HepG2 (cell line): ENCODE measurements around the gene SMIM41. TPM values are rescaled to one million over a fixed set of nuclear protein-coding genes. Genes with fewer than 3 reads are reported as not detected.

Experiments
- ATAC-seq: fragments of 200-7000 bp; cut with Tn5 transposase; 3 replicates; pipeline ENCODE4 v1.9.1; 2020; ENCODE audit warnings: mild to moderate bottlenecking, moderate library complexity
- BruUV-seq: library from RNA; stranded (reverse); fragments of 400-500 nt; replicated peaks from 2 replicates; lab custom pipeline; 2021; lab: Mats Ljungman, UMichigan
- CTCF ChIA-PET: fragments of 300-600 bp; formaldehyde crosslinking; extraction: SDS; loops from one replicate; lab custom pipeline; 2021; ENCODE audit warnings: low total read pairs, inconsistent platforms, low intra/inter-chr PET ratio; lab: Yijun Ruan, JAX
- POLR2A ChIA-PET: fragments of 350-600 bp; sonication (Branson Sonifier 250); formaldehyde crosslinking; loops from one replicate; lab custom pipeline; 2020; ENCODE audit warnings: antibody characterized with exemption, inconsistent platforms; lab: Yijun Ruan, JAX
- DNase-seq: peaks from one replicate; pipeline ENCODE4 v3.0.0-alpha.2; 2015; ENCODE audit warnings: low spot score
- FAIRE-seq: peaks from 3 replicates; lab custom pipeline; 2011; peaks lifted over from hg19 to GRCh38; lab: Jason Lieb, UNC
- H2AFZ ChIP-seq: one replicate; pipeline ENCODE4 v1.6.1; 2011; ENCODE audit warnings: low read length, inconsistent platforms
- H3K27ac ChIP-seq: fragments of 300-600 bp; 3 replicates; pipeline ENCODE4 v1.8.0; 2011; ENCODE audit warnings: mixed run types, mild to moderate bottlenecking, mixed read lengths, low read length, inconsistent platforms; ENCODE audit not compliant: insufficient read depth; ENCODE audit errors: extremely low read length
- H3K27me3 ChIP-seq, 2 experiments: fragments of 200-600 bp in 1 of 2; 2 replicates in 1 of 2; 3 replicates in 1 of 2; pipeline versions ENCODE4 v1.6.0 to v1.8.0; 2011; ENCODE audit warnings: low read length in 2 of 2, mild to moderate bottlenecking in 2 of 2, moderate library complexity in 2 of 2, inconsistent platforms in 1 of 2; ENCODE audit not compliant: insufficient read depth in 2 of 2, control insufficient read depth in 1 of 2
- H3K36me3 ChIP-seq, 2 experiments: fragments of 200-600 bp in 1 of 2; replicated peaks in 1 of 2; 2 replicates in 1 of 2; 3 replicates in 1 of 2; pipeline versions ENCODE4 v1.5.1 to v1.8.0; 2011; ENCODE audit warnings: low read length in 2 of 2, inconsistent platforms in 1 of 2; ENCODE audit not compliant: insufficient read depth in 2 of 2, control insufficient read depth in 1 of 2
- H3K4me1 ChIP-seq: 2 replicates; pipeline ENCODE4 v1.5.1; 2012; ENCODE audit warnings: low read length, inconsistent platforms; ENCODE audit not compliant: insufficient read depth
- H3K4me2 ChIP-seq: 2 replicates; pipeline ENCODE4 v1.6.0; 2011; ENCODE audit warnings: low read depth, low read length, inconsistent platforms
- H3K4me3 ChIP-seq, 3 experiments: fragments of 200-600 bp in 1 of 3; sonication (generic), shearing (Covaris generic) in 1 of 3; replicated peaks in 1 of 3; 2 replicates each; pipeline ENCODE4 v1.5.1; 2011 to 2016; ENCODE audit warnings: low read length in 3 of 3, inconsistent platforms in 2 of 3, low read depth in 2 of 3, mild to moderate bottlenecking in 2 of 3, control low read depth in 1 of 3, mixed read lengths in 1 of 3; ENCODE audit not compliant: insufficient read depth in 1 of 3
- H3K79me2 ChIP-seq: one replicate; pipeline ENCODE4 v1.6.1; 2011; ENCODE audit warnings: low read length, inconsistent platforms; ENCODE audit not compliant: insufficient read depth
- H3K9ac ChIP-seq: 2 replicates; pipeline ENCODE4 v1.6.0; 2011; ENCODE audit warnings: mild to moderate bottlenecking, low read depth, low read length, inconsistent platforms; ENCODE audit not compliant: insufficient read depth
- H3K9me3 ChIP-seq: 2 replicates; pipeline ENCODE4 v1.5.1; 2012; ENCODE audit warnings: mild to moderate bottlenecking, low read length
- H4K20me1 ChIP-seq: 2 replicates; pipeline ENCODE4 v1.6.0; 2011; ENCODE audit warnings: inconsistent platforms, mild to moderate bottlenecking, low read length, moderate library complexity; ENCODE audit not compliant: insufficient read depth
- DPF2 ChIP-seq: sonication (generic); formaldehyde crosslinking; IDR thresholded peaks from 2 replicates; pipeline ENCODE4 v1.4.0; 2020; ENCODE audit warnings: mild to moderate bottlenecking, low read depth, missing genetic modification reagents, borderline replicate concordance
- FOXA1 ChIP-seq, 2 experiments: fragments of 450-650 bp in 1 of 2; sonication (generic) in 1 of 2; formaldehyde crosslinking in 1 of 2; IDR thresholded peaks; 2 replicates each; pipeline versions ENCODE4 v1.4.0 to v1.6.1; 2016 to 2020; ENCODE audit warnings: missing genetic modification reagents in 1 of 2
- HHEX ChIP-seq: IDR thresholded peaks from 2 replicates; pipeline ENCODE4 v1.6.1; 2016; ENCODE audit warnings: control low read depth
- KDM4B ChIP-seq: sonication (generic); formaldehyde crosslinking; IDR thresholded peaks from 2 replicates; pipeline ENCODE4 v1.4.0; 2020; ENCODE audit warnings: missing genetic modification reagents
- RFXAP ChIP-seq: sonication (generic); formaldehyde crosslinking; IDR thresholded peaks from 2 replicates; pipeline ENCODE4 v1.4.0; 2020; ENCODE audit warnings: missing genetic modification reagents, borderline replicate concordance
- STAG1 ChIP-seq: sonication (generic); formaldehyde crosslinking; IDR thresholded peaks from 2 replicates; pipeline ENCODE4 v1.4.0; 2020; ENCODE audit warnings: missing genetic modification reagents
- ZNF18 ChIP-seq: sonication (generic); formaldehyde crosslinking; IDR thresholded peaks from 2 replicates; pipeline ENCODE4 v1.8.0; 2022; ENCODE audit warnings: mild to moderate bottlenecking, missing genetic modification reagents; ENCODE audit not compliant: insufficient replicate concordance
- ZNF234 ChIP-seq: sonication (generic); formaldehyde crosslinking; conservative IDR thresholded peaks from 2 replicates; pipeline ENCODE4 v1.5.1; 2020; ENCODE audit warnings: mild to moderate bottlenecking, missing genetic modification reagents
- ZNF562 ChIP-seq: sonication (generic); formaldehyde crosslinking; IDR thresholded peaks from 2 replicates; pipeline ENCODE4 v1.8.0; 2022; ENCODE audit warnings: missing genetic modification reagents, borderline replicate concordance
- ZNF644 ChIP-seq: IDR thresholded peaks from 2 replicates; pipeline ENCODE4 v1.6.1; 2016; ENCODE audit warnings: low read depth
- ZNF704 ChIP-seq: sonication (generic); formaldehyde crosslinking; IDR thresholded peaks from 2 replicates; pipeline ENCODE4 v1.8.1; 2023; ENCODE audit warnings: mild to moderate bottlenecking, inconsistent platforms, moderate library complexity, missing genetic modification reagents, borderline replicate concordance
- ZNF709 ChIP-seq: sonication (generic); formaldehyde crosslinking; IDR thresholded peaks from 2 replicates; pipeline ENCODE4 v1.5.0; 2020; ENCODE audit warnings: mild to moderate bottlenecking, missing genetic modification reagents
- WGBS: methylation state at CpG from one replicate; pipeline ENCODE4 v1.1.6; 2017; ENCODE audit warnings: low lambda C conversion rate; 5-methylcytosine and 5-hydroxymethylcytosine counted together
- in situ Hi-C: cut with HindIII; loops from 2 replicates; pipeline ENCODE4 v1.10.0; 2017; ENCODE audit warnings: low pct_unique_long_range_greater_than_20kb; ENCODE audit not compliant: extremely low pct_ligation_motif_present
- intact Hi-C: fragments of 100-400 bp; cut with micrococcal nuclease; formaldehyde crosslinking; loops from one replicate; pipeline ENCODE4 v1.10.0; 2022; ENCODE audit not compliant: unreplicated experiment
- polyA plus RNA-seq, 8 experiments: library from polyadenylated mRNA; depleted of rRNA in 3 of 8; stranded (reverse) in 7 of 8; unstranded in 1 of 8; fragments of >200 nt; fragmentation: Illumina TruSeq in 4 of 8; extraction: Trizol in 4 of 8; gene quantifications; 2 replicates each; pipeline versions ENCODE4 v1.2.1 to v1.2.3, GENCODE V29; 2011 to 2016; ENCODE audit warnings: low read depth in 4 of 8, missing spikeins in 1 of 8, mixed read lengths in 1 of 8; ENCODE audit not compliant: insufficient read depth in 1 of 8
- total RNA-seq, 5 experiments: library from RNA; depleted of rRNA; stranded (reverse); fragments of >200 nt; fragmentation: Illumina TruSeq; extraction: Trizol; gene quantifications; 2 replicates each; pipeline ENCODE4 v1.2.3, GENCODE V29; 2016; ENCODE audit warnings: low read depth in 1 of 5
- TF ChIP-seq, protein P1 (sequence below): sonication (generic); formaldehyde crosslinking; IDR thresholded peaks from 2 replicates; pipeline ENCODE4 v1.4.0; 2020; ENCODE audit warnings: missing genetic modification reagents, low read depth, mild to moderate bottlenecking, borderline replicate concordance

Gene SMIM41
- total and polyA plus RNA-seq, 2 of the 13 experiments (the other 11 are each of a cell fraction or from before 2014, with no cell fraction given): not detected

DNA sequence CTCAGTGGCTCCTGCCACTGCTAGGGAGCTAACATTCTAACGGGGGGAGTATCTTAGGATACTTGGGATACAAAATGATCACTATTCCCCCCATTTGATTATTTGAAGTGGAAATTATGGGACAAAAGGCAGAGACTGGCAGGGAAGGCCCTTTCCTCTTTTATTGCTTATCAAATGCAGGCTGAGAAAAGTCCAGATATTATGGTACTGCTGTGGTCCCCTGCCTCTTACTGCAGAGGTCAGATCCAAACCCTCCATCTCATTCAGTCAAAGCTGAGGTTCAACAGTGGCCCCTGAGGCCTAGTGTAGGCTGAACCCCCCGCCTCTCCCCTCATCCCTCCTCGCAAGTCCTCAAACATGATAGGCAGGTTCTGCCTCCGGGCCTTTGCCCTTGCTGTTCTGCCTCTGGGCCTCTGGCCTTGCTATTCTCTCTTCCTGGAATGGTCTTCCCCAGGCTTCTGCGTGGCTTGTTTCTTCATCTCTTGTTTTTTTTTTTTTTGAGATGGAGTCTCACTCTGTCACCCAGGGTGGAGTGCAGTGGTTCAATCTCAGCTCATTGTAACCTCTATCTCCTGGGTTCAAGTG lies 78.2 kb downstream of the SMIM41 start:
- Histone ChIP-seq H3K36me3 (no peaks in the 10 kb centered on the region), H3K27me3 (peaks cover 0 to 2% of the 10 kb centered on the region in 2 experiments; a peak in 1 of 5 replicates), H3K4me2 (no peak overlapping the region), H3K79me2 (no peaks in the 10 kb centered on the region), H3K27ac (no peak overlapping the region), H3K4me1 (no peaks in the 10 kb centered on the region), H3K9ac (no peak overlapping the region), H4K20me1 (no peaks in the 10 kb centered on the region), H2AFZ (no peak overlapping the region), H3K9me3 (no peaks in the 10 kb centered on the region), H3K4me3 (no peak overlapping the region)
- BruUV-seq: no TSS peak
- DNase-seq (no peak), ATAC-seq (no peak), FAIRE-seq (no peak)
- ChIA-PET POLR2A (no interaction called here), CTCF (interaction anchor here (2.6 to 2.7 kb wide), 3 partner anchors 56 to 722 kb away, joined by 16 to 45 read pairs (median 21); no protein-coding TSS in a partner anchor)
- intact Hi-C loops: loop anchor here (2.0 kb wide), 1 partner anchor 349 kb away; no protein-coding TSS in a partner anchor
- WGBS: 0% methylated on average over 5 of the region's 5 CpGs
- in situ Hi-C loops: no loop called here
- TF ChIP-seq ZNF562 (no peak), STAG1 (no peak), ZNF234 (CRISPR knock-in tag) (no peak), ZNF644 (no peak), ZNF709 (CRISPR knock-in tag) (no peak), KDM4B (CRISPR knock-in tag) (no peak), ZNF704 (CRISPR knock-in tag) (no peak), DPF2 (no peak), HHEX (no peak), FOXA1 (IDR thresholded peaks at IDR 0.05) (no peak), FOXA1 (CRISPR knock-in tag; IDR thresholded peaks at IDR 0.05) (no peak), RFXAP (CRISPR knock-in tag) (no peak), ZNF18 (CRISPR knock-in tag) (no peak)
- TF ChIP-seq, protein P1, sequence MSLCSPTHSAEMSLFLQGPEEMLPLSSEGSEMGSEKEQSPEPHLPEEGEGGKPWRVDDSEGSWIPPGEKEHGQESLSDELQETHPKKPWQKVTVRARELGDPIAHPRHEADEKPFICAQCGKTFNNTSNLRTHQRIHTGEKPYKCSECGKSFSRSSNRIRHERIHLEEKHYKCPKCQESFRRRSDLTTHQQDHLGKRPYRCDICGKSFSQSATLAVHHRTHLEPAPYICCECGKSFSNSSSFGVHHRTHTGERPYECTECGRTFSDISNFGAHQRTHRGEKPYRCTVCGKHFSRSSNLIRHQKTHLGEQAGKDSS (CRISPR knock-in tag): no peak

Other genes with a start within 250 kb of the SMIM41 start
- gene FIGNL2, start 231.0 kb upstream of the SMIM41 start, total RNA-seq (2016; rRNA removed; fragmentation: Illumina TruSeq; extraction: Trizol): 0.76 and 1.00 TPM in 2 replicates
- gene FIGNL2, start 231.0 kb upstream of the SMIM41 start, polyA plus RNA-seq (2011; rRNA removed): 0.82 and 1.2 TPM in 2 replicates
- gene ANKRD33, start 191.6 kb upstream of the SMIM41 start, total RNA-seq (2016; rRNA removed; fragmentation: Illumina TruSeq; extraction: Trizol): not detected in 2 replicates
- gene ANKRD33, start 191.6 kb upstream of the SMIM41 start, polyA plus RNA-seq (2011; rRNA removed): 0.04 and 0.07 TPM in 2 replicates
- gene ACVRL1, start 172.2 kb upstream of the SMIM41 start, total RNA-seq (2016; rRNA removed; fragmentation: Illumina TruSeq; extraction: Trizol): not detected in 2 replicates
- not detected in 2 replicates for gene ACVRL1, start 172.2 kb upstream of the SMIM41 start, polyA plus RNA-seq (2011; rRNA removed)
- gene ACVR1B, start 128.0 kb upstream of the SMIM41 start, total RNA-seq (2016; rRNA removed; fragmentation: Illumina TruSeq; extraction: Trizol): 5.8 and 8.9 TPM in 2 replicates
- 12.1 and 14.1 TPM in 2 replicates for gene ACVR1B, start 128.0 kb upstream of the SMIM41 start, polyA plus RNA-seq (2011; rRNA removed)
- 7.2 and 10.9 TPM in 2 replicates for gene TAMALIN, start 72.8 kb upstream of the SMIM41 start, total RNA-seq (2016; rRNA removed; fragmentation: Illumina TruSeq; extraction: Trizol)
- gene TAMALIN, start 72.8 kb upstream of the SMIM41 start, polyA plus RNA-seq (2011; rRNA removed): 2.9 and 4.5 TPM in 2 replicates
- 4.6 and 5.7 TPM in 2 replicates for gene NR4A1, start 28.3 kb upstream of the SMIM41 start, total RNA-seq (2016; rRNA removed; fragmentation: Illumina TruSeq; extraction: Trizol)
- 15.2 and 16.5 TPM in 2 replicates for gene NR4A1, start 28.3 kb upstream of the SMIM41 start, polyA plus RNA-seq (2011; rRNA removed)
- gene ATG101, start 9.7 kb upstream of the SMIM41 start, total RNA-seq (2016; rRNA removed; fragmentation: Illumina TruSeq; extraction: Trizol): 66.7 and 67.7 TPM in 2 replicates
- gene ATG101, start 9.7 kb upstream of the SMIM41 start, polyA plus RNA-seq (2011; rRNA removed): 58.2 and 60.2 TPM in 2 replicates
- gene KRT80, start 112.3 kb downstream of the SMIM41 start, total RNA-seq (2016; rRNA removed; fragmentation: Illumina TruSeq; extraction: Trizol): 0.27 and 0.58 TPM in 2 replicates
- gene KRT80, start 112.3 kb downstream of the SMIM41 start, polyA plus RNA-seq (2011; rRNA removed): 0.53 and 0.76 TPM in 2 replicates
- gene KRT7, start 153.5 kb downstream of the SMIM41 start, total RNA-seq (2016; rRNA removed; fragmentation: Illumina TruSeq; extraction: Trizol): not detected in 2 replicates
- gene KRT7, start 153.5 kb downstream of the SMIM41 start, polyA plus RNA-seq (2011; rRNA removed): 0.83 TPM in 1 of 2 replicates, not detected in the other
- not detected in 2 replicates for gene KRT86, start 194.9 kb downstream of the SMIM41 start, total RNA-seq (2016; rRNA removed; fragmentation: Illumina TruSeq; extraction: Trizol)
- gene KRT86, start 194.9 kb downstream of the SMIM41 start, polyA plus RNA-seq (2011; rRNA removed): not detected in 2 replicates
- gene KRT81, start 211.8 kb downstream of the SMIM41 start, total RNA-seq (2016; rRNA removed; fragmentation: Illumina TruSeq; extraction: Trizol): not detected in 2 replicates
- not detected in 2 replicates for gene KRT81, start 211.8 kb downstream of the SMIM41 start, polyA plus RNA-seq (2011; rRNA removed)
- not detected in 2 replicates for gene KRT83, start 241.7 kb downstream of the SMIM41 start, total RNA-seq (2016; rRNA removed; fragmentation: Illumina TruSeq; extraction: Trizol)
- not detected in 2 replicates for gene KRT83, start 241.7 kb downstream of the SMIM41 start, polyA plus RNA-seq (2011; rRNA removed)